SKM-1 treated with dmso at 0.1 percent for 144 hours (cell line): Measurements from ENCODE around the gene NT5DC4.
"Not testable (repeated sequence)": the region's sequence is repeated elsewhere in the genome, so short reads cannot be mapped to it uniquely, and the experiment has no call there.

ENCODE experiments used
- DNase-seq: peaks from one replicate; lab custom pipeline; 2025; ENCODE audit not compliant: unreplicated experiment; lab: John Stamatoyannopoulos, UW

NT5DC4 gene

DNA sequence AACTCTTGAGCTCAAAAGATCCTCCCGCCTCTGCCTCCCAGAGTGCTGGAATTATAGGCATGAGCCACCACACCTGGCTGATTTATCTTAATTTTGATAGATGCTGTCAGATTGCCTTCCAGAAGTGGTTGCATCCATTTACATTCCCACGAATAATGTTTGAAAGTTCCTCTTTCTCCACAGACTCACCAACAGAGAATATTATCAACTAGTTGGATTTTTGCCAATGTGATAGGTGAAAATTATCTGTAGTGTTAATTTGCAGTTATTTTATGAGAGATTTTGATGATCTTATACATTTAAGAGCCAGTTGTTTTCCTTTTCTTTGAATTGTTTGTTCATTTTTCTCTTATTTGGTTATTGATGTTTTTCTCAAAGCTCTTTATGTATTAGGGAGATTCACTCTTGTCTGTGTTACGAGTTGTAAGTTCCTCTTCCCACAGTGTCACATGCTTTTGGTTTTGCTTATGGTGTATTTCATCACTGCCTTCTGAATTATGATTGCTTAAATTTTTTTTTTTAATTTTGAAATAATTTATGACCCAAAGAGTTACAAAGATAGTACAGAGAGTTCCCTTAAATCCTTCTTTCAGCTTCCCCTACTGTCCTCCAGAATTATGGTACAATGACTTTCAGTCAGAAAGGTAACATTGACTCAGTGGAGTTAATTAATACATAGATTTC, 20.7 kb upstream of the NT5DC4 start:
- DNase-seq, result peak; percentile 70

DNA sequence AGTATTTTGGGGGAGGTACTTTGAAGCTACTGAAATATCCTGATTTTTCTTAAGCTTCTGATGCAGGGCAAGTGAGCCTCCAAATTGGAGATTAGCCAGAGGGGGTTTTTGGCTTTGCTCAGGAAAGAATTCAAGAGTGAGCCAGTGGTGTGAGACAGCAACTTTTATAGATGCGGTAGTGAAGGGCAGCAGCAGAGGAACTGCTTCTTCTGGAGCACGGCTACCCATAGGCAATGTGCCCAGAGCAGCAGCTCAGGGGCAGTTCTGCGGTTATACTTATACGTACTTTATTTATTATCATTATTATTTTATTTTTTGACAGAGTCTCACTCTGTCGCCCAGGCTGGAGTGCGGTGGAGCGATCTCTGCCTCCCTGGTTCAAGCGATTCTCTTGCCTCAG, 19.8 kb upstream of the NT5DC4 start:
- no peak for DNase-seq

DNA sequence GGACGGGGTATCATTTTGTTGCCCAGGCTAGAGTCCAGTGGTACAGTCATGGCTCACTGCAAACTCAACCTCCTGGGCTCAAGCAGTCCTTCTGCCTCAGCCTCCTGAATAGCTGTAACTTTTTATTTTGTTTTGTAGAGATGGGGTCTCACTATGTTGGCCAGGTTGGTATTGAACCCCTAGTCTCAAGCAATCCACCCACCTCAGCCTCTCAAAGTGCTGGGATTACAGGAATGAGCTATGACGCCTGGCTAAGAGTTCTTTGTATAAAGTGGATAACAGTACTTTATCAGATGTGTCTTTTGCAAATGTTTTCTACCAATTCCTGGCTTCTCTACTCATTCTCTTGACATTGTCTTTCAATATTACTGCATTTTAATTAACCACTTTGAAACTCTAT, 17.1 kb upstream of the NT5DC4 start:
- no peak for DNase-seq

DNA sequence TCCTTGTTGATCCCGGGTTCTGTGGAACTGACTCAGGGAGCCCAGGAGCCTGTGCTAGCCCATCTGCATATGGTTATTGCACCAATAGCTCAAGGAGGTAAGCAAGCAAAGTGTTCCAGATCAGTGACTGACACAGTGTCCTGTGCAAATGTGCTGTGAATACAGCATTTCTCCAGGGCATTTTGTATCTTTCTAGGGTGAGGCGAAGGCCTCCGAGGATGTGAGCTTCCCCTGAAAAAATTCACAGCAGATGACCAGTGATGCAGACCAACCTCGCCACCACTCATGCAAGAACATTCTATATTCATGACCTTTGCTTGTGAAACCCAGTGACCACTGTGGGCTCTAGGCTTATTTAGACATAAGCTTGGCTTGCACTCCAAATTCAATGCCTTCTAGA, 15.2 kb upstream of the NT5DC4 start:
- DNase-seq, result no peak

DNA sequence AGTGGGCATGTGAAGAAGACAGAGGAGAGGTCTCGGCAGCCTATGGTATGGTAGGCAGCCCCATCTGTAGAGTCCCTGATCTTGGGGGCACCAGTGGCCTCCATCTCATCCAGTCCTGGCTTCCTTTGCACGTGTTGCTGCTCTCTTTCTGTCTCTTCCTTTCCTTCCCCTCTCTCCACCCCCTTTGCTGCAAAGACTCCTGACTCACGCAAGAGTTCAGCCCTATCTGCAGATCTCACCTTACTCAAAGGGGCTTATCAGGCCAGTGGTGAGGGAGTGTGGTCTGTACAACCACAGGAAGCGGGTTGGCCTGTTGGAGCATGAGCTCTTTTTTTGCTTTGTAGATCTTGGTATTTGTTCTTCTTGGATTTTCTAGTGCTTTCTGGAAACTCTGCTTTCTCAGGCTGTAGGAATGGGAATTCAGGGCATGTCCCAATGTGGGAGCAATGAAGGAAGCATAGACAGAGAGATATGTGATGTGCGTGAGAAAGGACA, 14.6 kb upstream of the NT5DC4 start:
- peak; percentile 82 for DNase-seq

DNA sequence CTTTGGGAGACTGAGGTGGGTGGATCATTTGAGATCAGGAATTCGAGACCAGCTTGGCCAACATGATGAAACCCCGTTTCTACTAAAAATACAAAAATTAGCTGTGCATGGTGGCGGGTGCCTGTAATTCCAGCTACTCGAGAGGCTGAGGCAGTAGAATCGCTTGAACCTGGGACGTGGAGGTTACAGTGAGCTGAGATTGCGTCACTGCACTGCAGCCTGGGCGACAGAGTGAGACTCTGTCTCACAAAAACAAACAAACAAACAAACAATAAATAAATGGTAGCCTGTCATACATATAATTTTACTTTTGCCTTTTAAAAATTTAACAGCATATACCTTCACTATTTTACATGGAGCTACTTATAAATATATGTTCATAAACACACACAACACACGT, 13.9 kb upstream of the NT5DC4 start:
- DNase-seq, result not testable (repeated sequence)

DNA sequence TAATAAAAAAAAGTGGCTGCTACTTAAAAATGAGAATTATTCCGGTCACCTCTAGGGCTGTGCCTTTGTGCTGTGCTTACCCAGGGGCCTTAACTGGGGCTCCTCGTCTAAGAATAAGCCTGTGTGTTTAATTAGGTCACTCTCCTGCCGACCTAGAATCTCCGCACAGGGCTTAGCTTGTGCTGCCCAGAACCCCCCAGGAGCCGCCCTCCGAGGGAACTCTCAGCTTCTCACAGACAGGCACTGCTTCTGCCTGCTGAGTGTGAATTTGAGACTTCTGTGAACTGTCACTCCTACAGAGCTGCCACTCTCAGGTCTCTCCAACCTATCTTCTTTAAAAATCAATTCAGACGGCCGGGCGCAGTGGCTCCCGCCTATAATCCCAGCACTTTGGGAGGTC, 11.9 kb upstream of the NT5DC4 start:
- no peak for DNase-seq

DNA sequence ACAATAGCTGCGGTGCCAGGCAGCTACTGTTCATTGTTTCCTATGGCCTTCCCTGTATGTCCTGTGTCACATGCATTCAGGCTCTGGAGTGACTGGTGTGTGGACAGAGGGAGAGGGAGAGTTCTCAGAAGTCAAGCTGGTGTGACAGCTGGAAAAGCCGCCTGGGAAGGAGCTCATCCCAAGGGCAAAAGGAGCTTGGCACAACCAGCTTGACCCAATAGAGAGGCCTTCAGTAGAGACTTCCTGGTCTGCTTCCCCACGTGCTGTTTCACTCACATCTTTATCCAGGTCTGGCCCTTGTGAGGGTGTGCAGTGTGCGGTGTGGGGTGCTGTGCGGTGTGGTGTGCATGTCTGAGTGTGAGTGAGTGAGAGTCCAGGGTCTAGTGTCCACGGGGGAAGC, 11.1 kb upstream of the NT5DC4 start:
- no peak for DNase-seq

DNA sequence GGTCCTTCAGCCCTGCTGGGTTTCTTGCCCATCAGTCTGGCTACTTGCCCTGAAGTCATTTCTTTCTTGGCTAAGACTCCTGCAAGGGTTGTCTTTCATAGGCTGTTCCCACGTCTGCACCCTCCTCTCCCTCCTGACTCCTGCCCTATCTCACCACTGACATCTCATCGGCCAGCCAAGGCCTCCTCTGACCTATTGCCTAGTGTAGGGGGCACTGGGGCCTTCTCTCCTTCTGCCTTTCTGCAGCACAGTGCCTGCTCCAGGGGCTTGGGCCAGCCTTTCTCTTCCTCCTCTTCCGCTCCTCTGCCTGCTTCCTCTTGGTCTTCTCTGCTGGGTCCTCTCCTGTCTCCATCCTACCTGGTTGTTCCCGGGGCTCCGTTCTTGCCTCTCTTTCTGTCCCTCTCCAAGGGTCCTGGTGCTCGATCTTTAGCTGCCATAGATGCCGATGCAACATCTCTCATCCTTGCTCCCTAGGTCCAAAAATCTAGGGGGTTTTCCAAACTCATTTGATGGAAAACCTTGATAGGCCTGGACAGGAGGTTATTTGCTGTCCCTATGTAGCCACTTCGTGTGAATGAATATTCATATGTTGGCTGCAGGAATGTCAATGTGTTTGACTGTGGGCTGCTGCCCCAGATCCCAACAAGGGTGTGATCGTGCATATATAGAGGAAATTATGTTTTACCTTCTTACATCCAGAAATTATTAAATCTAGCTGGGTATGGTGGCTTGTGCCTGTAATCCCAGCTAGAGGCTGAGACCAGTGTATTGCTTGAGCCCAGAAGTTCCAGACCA, 9.7 kb upstream of the NT5DC4 start:
- no peak for DNase-seq

DNA sequence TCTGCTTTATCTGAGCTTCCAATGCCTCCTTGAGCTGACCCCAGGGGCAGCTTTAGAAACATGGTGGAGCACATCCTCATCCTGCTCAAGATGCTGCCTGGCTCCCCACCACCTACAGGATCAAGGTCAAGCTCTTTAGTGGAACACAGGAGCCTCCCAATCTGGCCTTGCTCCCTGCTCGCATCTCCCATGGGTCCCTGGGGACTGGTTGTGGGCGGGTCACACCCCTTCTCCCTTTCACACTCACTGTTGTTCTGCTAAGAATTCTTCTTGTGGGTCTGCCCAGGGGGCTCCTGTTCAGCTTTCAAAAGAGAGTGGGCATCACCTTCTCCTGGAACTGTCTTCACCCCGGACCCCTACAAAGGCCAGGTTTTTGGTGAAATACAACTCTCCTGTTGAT, 8.4 kb upstream of the NT5DC4 start:
- DNase-seq, result no peak

DNA sequence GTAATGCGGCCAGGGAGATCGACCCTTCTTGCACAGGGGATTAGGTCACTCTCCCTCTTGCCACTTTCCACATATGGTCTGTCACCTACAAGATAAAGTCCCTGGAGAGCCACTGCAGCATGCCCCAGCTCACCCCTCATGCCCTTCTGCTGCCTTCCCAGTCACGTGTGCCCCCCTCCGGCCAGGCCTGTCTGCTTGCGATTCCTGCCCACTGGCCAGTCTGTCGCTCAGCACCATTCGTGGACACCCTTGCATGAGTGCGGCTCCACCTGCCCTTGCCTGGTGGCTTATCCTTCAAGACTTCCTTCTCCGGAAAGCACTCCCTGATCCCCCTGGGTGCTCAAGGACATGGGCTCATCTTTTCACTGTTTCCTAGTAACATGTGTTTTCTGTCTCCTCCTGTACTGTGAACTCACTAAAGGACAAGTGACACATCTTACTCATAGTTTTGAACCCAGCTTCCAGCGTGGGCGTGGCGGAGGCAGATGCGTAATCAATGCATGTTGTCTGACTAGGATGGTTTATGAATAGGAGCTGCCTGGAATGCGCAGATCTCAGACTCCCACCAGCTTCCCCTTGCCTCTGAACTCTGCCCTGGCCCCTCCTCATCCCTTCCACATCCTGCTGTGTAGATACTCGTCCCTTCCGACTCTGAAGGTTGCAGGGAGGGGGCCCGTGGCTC, 7.8 kb upstream of the NT5DC4 start:
- DNase-seq, result no peak

DNA sequence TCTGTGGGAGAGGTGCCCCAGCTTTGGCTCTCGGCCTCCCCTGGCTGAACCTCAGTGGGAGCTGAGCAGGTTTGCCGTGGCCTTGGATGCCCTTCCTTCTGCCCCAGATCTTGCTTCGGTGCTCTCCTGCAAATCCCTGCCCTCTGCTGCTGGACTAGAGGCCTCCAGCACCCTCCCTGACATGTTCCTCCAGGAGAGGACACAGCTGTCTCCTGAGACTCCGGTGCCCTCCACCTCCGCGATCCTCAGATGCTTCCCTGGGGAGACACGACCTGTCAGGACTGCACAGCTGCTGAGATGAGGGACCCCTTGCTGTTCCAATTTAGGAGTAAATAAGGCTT, 7.3 kb upstream of the NT5DC4 start:
- DNase-seq, result no peak

DNA sequence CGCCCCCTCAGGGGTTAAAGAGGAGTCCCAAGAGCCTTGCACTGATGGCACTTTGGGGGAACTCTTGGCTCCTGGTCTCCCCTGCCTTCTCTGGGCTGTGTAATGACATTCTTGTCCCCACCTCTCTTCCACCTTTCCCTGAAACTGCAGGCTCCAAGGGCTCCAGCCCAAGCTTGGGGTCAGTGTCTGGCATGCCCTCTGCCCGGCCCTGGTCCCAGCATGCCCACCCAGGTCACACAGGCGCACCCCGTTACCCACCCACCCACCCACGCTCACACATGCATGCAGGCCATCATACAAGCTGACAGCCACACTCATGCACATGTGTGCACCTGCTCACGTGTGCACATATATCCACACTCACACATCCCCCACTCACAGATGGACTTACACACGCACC, 6.9 kb upstream of the NT5DC4 start:
- DNase-seq, result no peak

DNA sequence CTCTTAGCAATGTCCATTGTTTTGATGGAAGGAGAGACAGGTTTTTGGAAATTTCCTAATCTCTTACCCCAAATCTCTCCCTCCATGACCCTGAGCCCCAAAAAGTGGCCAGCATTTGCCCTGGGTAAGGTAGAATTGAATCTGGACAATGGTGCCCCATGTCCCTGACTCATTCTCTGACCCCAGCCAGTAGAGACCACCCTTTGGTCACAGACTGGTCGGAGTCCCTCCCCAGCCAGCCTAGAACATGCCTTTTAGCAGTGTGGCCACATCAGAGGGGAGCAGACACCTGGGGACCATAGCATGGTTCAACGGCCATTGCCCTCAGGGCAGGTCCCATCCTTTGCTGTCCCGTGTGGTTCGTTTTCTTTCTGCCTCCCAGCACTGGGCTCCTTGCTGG, 6.5 kb upstream of the NT5DC4 start:
- no peak for DNase-seq

DNA sequence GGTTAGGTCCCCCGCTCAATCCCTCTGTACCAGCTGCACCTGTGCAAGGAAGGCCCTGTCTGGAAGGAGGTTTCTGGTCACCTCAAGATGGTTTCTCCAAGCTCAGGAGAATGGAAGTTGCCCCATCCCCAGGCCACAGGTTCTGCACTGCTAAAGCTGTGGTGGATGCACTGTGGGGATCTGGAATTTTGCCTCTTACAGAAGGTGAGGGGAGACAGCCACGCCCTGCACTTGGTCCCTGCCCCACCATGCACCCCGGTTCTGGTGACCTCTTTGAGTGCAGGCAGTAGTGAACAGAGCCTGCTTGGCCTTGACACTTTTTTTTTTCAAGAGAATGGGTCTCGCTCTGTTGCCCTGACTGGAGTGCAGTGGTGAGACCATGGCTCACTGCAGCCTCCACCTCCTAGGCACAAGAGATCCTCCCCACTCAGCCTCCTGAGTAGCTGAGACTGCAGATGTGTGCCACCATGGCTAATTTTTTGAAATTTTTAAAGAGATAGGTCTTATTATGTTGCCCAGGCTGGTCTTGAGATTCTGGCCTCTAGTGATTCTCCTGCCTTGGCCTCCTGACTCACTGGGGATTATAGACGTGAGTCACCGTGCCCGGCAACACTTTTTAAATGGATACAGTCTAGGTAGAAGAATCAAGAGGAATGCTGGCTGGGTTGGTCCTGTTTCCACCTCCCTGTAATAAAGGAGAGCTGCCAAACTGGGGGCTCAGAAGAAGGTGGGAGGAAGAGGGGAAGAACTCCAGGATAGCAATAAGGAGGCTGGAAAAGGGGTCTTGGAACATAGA, 5.8 kb upstream of the NT5DC4 start:
- DNase-seq, result no peak

DNA sequence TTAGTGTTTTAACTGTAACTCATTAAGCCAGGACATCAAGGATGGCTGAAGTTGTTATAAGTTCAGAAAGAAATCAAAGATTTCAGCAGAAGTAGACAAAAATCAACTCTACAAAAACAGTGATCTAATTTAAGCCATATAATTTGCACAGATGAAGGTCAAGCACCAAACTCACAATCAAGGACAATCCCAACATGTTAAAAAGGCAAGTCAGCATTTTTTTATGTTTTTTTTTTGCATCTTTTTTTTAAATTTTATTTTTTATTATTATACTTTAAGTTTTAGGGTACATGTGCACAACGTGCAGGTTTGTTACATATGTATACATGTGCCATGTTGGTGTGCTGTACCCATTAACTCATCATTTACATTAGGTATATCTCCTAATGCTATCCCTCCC, 4.7 kb upstream of the NT5DC4 start:
- DNase-seq, result not testable (repeated sequence)

DNA sequence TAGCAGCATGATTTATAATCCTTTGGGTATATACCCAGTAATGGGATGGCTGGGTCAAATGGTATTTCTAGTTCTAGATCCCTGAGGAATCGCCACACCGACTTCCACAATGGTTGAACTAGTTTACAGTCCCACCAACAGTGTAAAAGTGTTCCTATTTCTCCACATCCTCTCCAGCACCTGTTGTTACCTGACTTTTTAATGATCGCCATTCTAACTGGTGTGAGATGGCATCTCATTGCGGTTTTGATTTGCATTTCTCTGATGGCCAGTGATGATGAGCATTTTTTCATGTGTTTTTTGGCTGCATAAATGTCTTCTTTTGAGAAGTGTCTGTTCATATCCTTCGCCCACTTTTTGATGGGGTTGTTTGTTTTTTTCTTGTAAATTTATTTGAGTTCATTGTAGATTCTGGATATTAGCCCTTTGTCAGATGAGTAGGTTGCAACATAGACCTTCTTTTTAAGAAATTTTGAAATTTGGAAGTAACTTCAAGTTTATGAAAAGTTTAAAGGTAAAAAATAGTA, 3.9 kb upstream of the NT5DC4 start:
- DNase-seq, result not testable (repeated sequence)

DNA sequence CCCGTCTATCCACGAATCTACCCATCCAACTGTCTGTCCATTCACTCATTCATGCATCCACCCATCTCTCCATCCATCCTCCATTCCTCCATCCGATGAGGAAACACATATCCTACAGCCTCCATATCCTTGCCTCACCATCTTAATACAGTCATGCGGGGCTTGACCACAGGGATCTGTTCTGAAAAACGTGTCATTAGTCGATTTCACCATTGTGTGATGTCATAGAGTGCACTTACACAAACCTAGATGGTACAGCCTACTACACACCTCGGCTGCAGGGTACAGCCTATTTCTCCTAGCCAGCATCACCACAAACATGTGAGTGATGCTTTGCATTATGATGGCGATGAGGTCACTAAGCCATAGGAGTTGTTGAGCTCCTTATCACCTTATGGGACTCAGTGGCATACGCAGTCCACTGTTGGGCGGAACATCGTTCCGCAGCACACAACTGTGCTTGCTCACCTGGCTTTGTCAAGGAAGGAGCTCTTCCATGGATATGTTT, 1.9 kb upstream of the NT5DC4 start:
- DNase-seq, result no peak

DNA sequence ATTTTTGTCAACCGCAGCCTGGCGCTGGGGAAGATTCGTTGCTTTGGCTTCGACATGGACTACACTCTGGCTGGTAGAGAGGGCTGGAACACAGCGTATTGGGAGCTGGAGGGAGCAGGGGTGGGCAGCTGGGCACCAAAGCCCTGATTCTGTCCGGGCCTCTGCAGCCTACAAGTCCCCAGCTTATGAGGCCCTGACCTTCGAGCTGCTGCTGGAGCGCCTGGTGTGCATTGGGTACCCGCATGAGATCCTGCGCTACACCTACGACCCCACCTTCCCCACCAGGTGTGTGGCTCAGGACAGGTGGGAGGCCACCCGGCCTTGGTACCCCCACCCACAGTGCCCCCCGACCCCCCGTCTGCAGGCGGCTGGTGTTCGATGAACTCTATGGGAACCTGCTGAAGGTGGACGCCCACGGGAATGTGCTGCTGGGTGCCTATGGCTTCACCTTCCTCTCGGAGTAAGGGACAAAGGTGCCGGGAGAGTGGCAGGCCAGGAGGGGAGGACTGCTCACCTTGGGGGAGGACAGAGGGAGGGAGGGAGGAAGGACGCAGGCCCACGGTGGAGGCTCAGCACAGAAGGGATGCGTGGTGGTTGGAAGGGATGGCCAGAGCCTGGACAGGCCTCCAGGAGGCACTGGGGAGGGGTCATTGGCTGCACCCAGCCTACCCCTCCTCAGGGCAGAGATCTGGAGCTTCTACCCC, 1.2 kb downstream of the NT5DC4 start:
- no peak for DNase-seq

DNA sequence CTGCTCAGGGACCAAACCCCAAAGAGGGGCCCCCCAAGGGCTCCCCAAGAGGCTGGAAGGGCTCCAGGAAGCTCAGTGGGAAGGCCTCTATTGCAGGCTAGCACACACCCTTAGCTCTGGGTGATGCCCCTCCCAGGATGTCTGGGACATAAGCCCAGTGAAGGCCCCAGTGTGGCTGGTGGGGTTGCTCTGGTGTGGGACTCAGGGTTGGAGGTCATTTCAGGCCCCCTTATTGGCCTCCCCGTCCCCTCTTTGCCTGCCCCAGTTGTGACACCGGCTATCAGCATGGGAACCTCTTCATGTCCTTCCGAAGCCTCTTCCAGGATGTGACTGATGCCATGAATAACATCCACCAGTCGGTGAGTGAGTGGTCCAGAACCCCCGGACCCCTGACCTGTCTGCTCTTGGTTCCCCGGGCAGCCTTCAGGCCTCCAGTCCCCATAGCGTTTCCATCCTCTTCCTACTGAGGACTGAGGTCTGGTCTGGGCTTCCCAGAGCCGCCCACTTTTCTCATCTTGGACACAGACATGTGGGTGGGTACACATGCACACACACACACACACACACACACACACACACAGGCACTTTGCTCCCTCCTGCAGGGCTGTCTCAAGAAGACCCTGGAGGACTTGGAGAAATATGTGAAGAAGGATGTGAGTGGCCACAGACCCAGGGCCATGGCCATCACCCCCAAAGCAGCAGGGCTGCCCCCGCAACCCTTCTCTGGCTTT, 2.2 kb downstream of the NT5DC4 start:
- DNase-seq, result no peak
